Body of pancreas (tissue), 4 donors: ENCODE measurements around the gene RAMP3. TPM values are rescaled to one million over a fixed set of nuclear protein-coding genes. Genes with fewer than 3 reads are reported as not detected.

Experiments used
- ATAC-seq: fragments of 150-250 bp; one replicate; pipeline ENCODE4 v1.9.1; 2016
- DNase-seq, 4 donors: peaks; one replicate each; pipeline ENCODE4 v3.0.0-alpha.2; 2019
- H3K27ac ChIP-seq, 4 donors: fragments of 200-600 bp; sonication (generic); 1 replicate in 3 of 4; 2 replicates in 1 of 4; pipeline versions ENCODE4 v1.5.1 to v1.6.1; 2016 to 2019; ENCODE audit warnings: mild to moderate bottlenecking in 1 of 4, mixed read lengths in 1 of 4, moderate library complexity in 1 of 4
- H3K27me3 ChIP-seq, 2 donors: fragments of 200-600 bp; sonication (generic); one replicate each; pipeline ENCODE4 v1.6.0; 2016; ENCODE audit warnings: mild to moderate bottlenecking in 1 of 2
- H3K36me3 ChIP-seq, 2 donors: fragments of 200-600 bp; sonication (generic); replicated peaks in 1 of 2; 2 replicates each; pipeline ENCODE4 v1.5.1; 2016; ENCODE audit warnings: low read depth in 2 of 2; ENCODE audit not compliant: insufficient read depth in 1 of 2
- H3K4me1 ChIP-seq: fragments of 200-600 bp; sonication (generic); one replicate; pipeline ENCODE4 v1.6.0; 2016
- H3K4me3 ChIP-seq, 2 donors: fragments of 200-600 bp; sonication (generic); 1 replicate in 1 of 2; 2 replicates in 1 of 2; pipeline ENCODE4 v1.5.1; 2016 to 2019
- H3K9me3 ChIP-seq, 3 donors: fragments of 200-600 bp; sonication (generic); 1 replicate in 2 of 3; 2 replicates in 1 of 3; pipeline ENCODE4 v1.5.1; 2016
- POLR2A ChIP-seq, 3 donors: fragments of 450-650 bp; IDR thresholded peaks; one replicate each; pipeline ENCODE4 v1.6.1; 2016; ENCODE audit warnings: antibody characterized with exemption in 3 of 3, mild to moderate bottlenecking in 2 of 3
- WGBS, 2 donors: methylation state at CpG; one replicate each; pipeline ENCODE4 v1.1.5; 2017; 5-methylcytosine and 5-hydroxymethylcytosine counted together
- intact Hi-C: fragments of 100-400 bp; cut with DNase I; formaldehyde crosslinking; loops from one replicate; pipeline ENCODE4 v1.15.1; 2023
- total RNA-seq, 2 donors: library from RNA; depleted of rRNA; stranded (reverse); fragments of >200 nt; gene quantifications; one replicate each; pipeline ENCODE4 v1.1.0, GENCODE V29; 2016
- TF ChIP-seq, protein P1 (sequence below), 7 experiments: fragments of 450-650 bp in 4 of 7; fragments of 200-600 bp in 3 of 7; sonication (generic) in 3 of 7; IDR thresholded peaks; one replicate each; pipeline ENCODE4 v1.5.1; 2016 to 2019; ENCODE audit warnings: antibody characterized with exemption in 7 of 7

RAMP3 gene
- total RNA-seq, 2 donors from 2014 or later, result 14.0 to 23.1 TPM

DNA sequence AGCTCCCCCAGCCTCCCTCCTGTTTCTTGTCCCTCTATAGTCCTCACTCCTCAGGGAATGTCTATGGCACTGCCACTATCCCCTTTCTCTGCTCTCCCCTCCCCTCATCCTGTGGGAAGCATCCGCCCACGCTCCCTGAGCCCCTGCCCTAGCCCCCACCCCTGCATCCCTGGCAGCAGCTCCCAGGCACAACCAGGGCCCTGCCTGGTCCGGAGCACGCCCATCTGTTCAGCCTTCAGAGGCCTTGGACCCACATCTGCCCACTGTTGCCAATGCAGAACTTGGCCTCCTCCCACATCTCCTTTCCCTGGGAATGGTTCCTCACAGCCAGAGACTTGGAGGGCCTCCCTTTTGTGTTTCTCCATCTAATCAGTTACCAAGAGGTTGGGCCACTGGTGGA, 25.7 kb upstream of the RAMP3 start:
- WGBS, 2 donors, result 49 to 53% methylated on average over 4 of the region's 4 CpGs
- intact Hi-C loops, result loop anchor here (5.0 to 10.0 kb wide), 2 partner anchors 160 to 277 kb away; no protein-coding TSS in a partner anchor

DNA sequence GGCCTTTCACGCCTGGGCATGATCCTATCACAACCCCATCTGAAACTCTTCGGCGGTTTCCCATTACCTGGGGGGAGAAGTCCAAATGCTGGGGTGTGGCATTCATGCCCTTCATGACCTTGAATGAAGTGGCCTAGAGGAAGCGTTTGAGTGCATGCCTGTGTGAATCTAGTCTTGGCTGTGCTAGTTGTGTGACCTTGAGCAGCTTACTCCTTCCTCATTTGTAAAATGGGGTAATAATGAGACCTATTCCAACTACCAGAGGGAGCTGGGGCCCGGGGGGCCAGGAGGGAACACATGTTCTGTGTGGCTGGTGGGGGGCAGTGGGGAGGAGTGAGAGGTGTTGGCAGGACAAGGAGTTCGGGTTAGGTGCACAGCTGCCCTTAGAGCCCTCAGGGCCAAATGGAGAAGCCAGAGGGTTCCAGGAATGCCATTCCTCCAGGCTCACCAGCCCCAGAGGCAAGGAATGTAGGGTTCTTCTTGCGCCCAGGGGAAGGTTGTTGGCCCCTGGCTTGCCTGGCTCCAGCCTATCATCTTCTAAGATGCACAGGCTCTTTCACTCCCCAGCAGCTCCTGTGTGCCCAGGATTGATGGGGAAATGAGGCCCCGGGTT, 24.8 kb upstream of the RAMP3 start:
- WGBS, 2 donors, result 63 to 64% methylated on average over 6 to 8 of the region's 8 CpGs
- no peak overlapping the region for H3K4me3 ChIP-seq
- intact Hi-C loops, result loop anchor here (5.0 to 10.0 kb wide), 2 partner anchors 161 to 278 kb away; no protein-coding TSS in a partner anchor
- no peaks in the 10 kb centered on the region for H3K9me3 ChIP-seq
- no peak for DNase-seq
- TF ChIP-seq, protein P1, sequence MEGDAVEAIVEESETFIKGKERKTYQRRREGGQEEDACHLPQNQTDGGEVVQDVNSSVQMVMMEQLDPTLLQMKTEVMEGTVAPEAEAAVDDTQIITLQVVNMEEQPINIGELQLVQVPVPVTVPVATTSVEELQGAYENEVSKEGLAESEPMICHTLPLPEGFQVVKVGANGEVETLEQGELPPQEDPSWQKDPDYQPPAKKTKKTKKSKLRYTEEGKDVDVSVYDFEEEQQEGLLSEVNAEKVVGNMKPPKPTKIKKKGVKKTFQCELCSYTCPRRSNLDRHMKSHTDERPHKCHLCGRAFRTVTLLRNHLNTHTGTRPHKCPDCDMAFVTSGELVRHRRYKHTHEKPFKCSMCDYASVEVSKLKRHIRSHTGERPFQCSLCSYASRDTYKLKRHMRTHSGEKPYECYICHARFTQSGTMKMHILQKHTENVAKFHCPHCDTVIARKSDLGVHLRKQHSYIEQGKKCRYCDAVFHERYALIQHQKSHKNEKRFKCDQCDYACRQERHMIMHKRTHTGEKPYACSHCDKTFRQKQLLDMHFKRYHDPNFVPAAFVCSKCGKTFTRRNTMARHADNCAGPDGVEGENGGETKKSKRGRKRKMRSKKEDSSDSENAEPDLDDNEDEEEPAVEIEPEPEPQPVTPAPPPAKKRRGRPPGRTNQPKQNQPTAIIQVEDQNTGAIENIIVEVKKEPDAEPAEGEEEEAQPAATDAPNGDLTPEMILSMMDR (IDR thresholded peaks at IDR 0.05), result no peak
- no peak for TF ChIP-seq POLR2A (IDR thresholded peaks at IDR 0.05)
- H3K4me1 ChIP-seq, result no peaks in the 10 kb centered on the region
- no peaks in the 10 kb centered on the region for H3K27me3 ChIP-seq
- H3K36me3 ChIP-seq, result no peaks in the 10 kb centered on the region
- ATAC-seq, result no peak
- no peak overlapping the region for H3K27ac ChIP-seq

More for the DNA sequence above, 25.7 kb upstream of the RAMP3 start:
- TF ChIP-seq, protein P1 (IDR thresholded peaks at IDR 0.05), result no peak
- no peak for TF ChIP-seq POLR2A (IDR thresholded peaks at IDR 0.05)
- no peak for DNase-seq
- H3K4me3 ChIP-seq, result no peak overlapping the region
- H3K4me1 ChIP-seq, result no peaks in the 10 kb centered on the region
- no peaks in the 10 kb centered on the region for H3K36me3 ChIP-seq
- H3K9me3 ChIP-seq, result no peaks in the 10 kb centered on the region
- H3K27ac ChIP-seq, result no peak overlapping the region
- no peak for ATAC-seq
- no peaks in the 10 kb centered on the region for H3K27me3 ChIP-seq

DNA sequence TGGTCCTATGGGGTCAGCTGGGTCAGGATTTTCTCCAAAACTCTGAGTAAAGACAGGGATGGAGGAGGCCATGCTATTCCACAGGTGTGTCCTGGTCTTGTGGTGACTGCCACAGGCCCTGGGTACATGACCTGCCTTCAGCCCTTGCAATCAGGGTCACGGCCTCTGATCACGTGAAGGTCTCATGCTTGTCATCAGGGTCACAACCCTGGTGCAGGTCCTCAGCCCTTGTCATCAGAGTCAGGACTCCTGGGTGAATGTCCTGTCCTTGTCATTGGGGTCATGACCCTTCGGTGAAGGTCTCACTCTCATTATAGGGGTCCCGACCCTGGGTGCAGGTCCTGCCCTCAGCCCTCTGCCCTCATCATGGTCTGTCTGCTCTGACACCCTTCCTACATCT, 24.2 kb upstream of the RAMP3 start:
- no peaks in the 10 kb centered on the region for H3K9me3 ChIP-seq
- H3K36me3 ChIP-seq, result no peaks in the 10 kb centered on the region
- no peak overlapping the region for H3K27ac ChIP-seq
- no peaks in the 10 kb centered on the region for H3K4me1 ChIP-seq
- no peak overlapping the region for H3K4me3 ChIP-seq
- no peak for DNase-seq
- 68 to 82% methylated on average over 2 to 4 of the region's 4 CpGs for WGBS, 2 donors
- TF ChIP-seq, protein P1 (IDR thresholded peaks at IDR 0.05), result no peak
- no peak for TF ChIP-seq POLR2A (IDR thresholded peaks at IDR 0.05)
- no peaks in the 10 kb centered on the region for H3K27me3 ChIP-seq
- intact Hi-C loops, result loop anchor here (5.0 to 10.0 kb wide), 2 partner anchors 161 to 279 kb away; no protein-coding TSS in a partner anchor
- no peak for ATAC-seq

DNA sequence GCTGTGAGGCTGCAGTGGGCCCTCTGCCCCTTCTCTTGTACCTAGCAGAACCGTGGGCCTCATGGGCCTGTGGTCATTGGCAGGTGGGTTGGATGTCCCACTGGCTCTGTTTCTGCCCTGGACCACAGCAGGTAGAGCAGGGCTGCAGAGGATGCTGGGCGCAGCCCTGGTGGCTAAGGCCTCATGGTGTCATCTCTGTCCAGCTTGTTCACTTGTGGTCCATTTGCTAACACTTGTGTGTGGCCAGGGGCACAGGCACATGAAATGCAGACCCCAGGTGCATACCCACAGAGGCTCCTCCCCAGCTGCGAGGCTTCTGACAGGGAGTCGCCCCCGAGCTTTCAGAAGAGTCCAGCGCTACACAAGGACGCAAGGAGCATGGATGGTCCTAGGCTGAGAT, 23.7 kb upstream of the RAMP3 start:
- TF ChIP-seq, protein P1 (IDR thresholded peaks at IDR 0.05), result no peak
- no peak for TF ChIP-seq POLR2A (IDR thresholded peaks at IDR 0.05)
- Histone ChIP-seq H3K36me3 (no peaks in the 10 kb centered on the region), H3K9me3 (no peaks in the 10 kb centered on the region), H3K4me3 (no peak overlapping the region), H3K27ac (no peak overlapping the region), H3K4me1 (no peaks in the 10 kb centered on the region), H3K27me3 (no peaks in the 10 kb centered on the region)
- WGBS, 2 donors, result 75 to 84% methylated on average over 4 to 7 of the region's 7 CpGs
- no peak for ATAC-seq
- DNase-seq, result no peak
- intact Hi-C loops, result loop anchor here (5.0 to 10.0 kb wide), 2 partner anchors 162 to 279 kb away; no protein-coding TSS in a partner anchor
